ENCODE data around the gene SERPINB13.
A peak's percentile ranks its signal among the peaks of the same experiment; 100 is the strongest.

The SERPINB13 gene

DNA sequence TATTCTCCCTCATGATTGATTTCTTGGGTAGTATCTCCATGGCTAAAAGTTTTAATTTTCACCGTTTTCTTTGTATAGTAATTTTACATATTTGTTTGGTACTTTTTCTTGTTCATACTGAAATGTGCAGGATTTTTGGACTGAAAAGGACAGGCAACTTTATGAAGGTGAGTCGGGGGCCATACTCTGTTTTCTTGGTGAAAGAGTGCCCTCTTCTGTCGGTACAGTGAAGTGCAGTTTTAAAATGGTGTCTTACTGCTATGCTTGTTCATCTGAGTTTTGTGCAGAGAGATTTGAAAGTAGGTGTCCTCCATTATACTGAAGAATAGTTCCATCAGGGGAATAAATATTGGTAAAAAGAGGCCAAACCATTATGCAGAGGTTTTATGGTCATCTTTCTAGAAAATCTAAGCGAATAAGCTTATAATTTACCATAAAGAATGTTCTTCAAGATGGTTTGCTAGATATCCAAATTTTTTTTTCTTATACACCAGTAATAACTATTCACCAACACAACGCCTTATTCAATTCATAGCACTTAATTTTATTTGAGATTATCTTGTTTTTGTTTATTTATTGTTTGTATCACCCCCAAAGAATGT is 8.7 kb upstream of the SERPINB13 start:
- H3K27me3 Mint-ChIP-seq (ENCODE audit: low read depth, poor library complexity): no peaks in the 10 kb centered on the region

GRCh38 chr18:63579616-63580015 is 7.5 kb upstream of the SERPINB13 start:
- no peak overlapping the region for H3K27ac Mint-ChIP-seq
- H3K4me3 Mint-ChIP-seq: no peak overlapping the region
- TF ChIP-seq, protein P1, sequence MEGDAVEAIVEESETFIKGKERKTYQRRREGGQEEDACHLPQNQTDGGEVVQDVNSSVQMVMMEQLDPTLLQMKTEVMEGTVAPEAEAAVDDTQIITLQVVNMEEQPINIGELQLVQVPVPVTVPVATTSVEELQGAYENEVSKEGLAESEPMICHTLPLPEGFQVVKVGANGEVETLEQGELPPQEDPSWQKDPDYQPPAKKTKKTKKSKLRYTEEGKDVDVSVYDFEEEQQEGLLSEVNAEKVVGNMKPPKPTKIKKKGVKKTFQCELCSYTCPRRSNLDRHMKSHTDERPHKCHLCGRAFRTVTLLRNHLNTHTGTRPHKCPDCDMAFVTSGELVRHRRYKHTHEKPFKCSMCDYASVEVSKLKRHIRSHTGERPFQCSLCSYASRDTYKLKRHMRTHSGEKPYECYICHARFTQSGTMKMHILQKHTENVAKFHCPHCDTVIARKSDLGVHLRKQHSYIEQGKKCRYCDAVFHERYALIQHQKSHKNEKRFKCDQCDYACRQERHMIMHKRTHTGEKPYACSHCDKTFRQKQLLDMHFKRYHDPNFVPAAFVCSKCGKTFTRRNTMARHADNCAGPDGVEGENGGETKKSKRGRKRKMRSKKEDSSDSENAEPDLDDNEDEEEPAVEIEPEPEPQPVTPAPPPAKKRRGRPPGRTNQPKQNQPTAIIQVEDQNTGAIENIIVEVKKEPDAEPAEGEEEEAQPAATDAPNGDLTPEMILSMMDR (IDR thresholded peaks at IDR 0.05): no peak
- no peak for DNase-seq
- H3K4me1 Mint-ChIP-seq: peaks cover 4% of the 10 kb centered on the region
- H3K27me3 Mint-ChIP-seq (ENCODE audit: low read depth, poor library complexity): no peaks in the 10 kb centered on the region
- no peaks in the 10 kb centered on the region for H3K36me3 Mint-ChIP-seq (ENCODE audit: low read depth)
- no peaks in the 10 kb centered on the region for H3K9me3 Mint-ChIP-seq

More for the DNA sequence above, 8.7 kb upstream of the SERPINB13 start:
- H3K4me1 Mint-ChIP-seq: no peaks in the 10 kb centered on the region
- H3K4me3 Mint-ChIP-seq: no peak overlapping the region
- TF ChIP-seq, protein P1 (IDR thresholded peaks at IDR 0.05): peak; percentile 72
- no peak overlapping the region for H3K27ac Mint-ChIP-seq
- no peaks in the 10 kb centered on the region for H3K9me3 Mint-ChIP-seq
- no peaks in the 10 kb centered on the region for H3K36me3 Mint-ChIP-seq (ENCODE audit: low read depth)
- DNase-seq: peak; percentile 54

- H3K4me3 Mint-ChIP-seq: no peak overlapping the region
- no peaks in the 10 kb centered on the region for H3K9me3 Mint-ChIP-seq
- peak overlapping the region; percentile 4 for H3K27ac Mint-ChIP-seq
- no peak for DNase-seq
- no peaks in the 10 kb centered on the region for H3K36me3 Mint-ChIP-seq (ENCODE audit: low read depth)
- TF ChIP-seq, protein P1 (IDR thresholded peaks at IDR 0.05): no peak
- peaks cover 12% of the 10 kb centered on the region for H3K4me1 Mint-ChIP-seq
- no peaks in the 10 kb centered on the region for H3K27me3 Mint-ChIP-seq (ENCODE audit: low read depth, poor library complexity)
Measured at GRCh38 chr18:63585988-63586387, 1.2 kb upstream of the SERPINB13 start.

DNA sequence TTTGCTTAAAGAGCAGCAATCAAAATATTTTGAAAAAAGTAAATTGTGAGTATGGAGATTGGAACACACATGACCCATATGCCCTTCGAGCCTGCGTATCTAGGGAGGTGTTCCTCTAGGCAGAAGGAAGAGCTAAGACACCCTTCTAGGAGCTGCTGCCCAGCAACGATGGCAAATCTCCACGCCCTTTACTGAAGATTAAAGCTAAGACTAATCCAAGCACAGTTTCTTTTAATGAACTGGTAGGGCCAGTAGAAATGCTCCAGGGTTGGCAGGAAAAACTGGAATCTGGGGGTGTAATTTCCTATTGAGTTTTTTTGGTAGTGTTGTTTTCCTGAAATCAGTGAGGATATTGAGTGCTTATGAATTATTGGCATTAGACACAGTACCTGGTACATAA is 712 bp upstream of the SERPINB13 start:
- H3K4me3 Mint-ChIP-seq: no peak overlapping the region

GRCh38 chr18:63588909-63589308 is 1.8 kb downstream of the SERPINB13 start:
- peaks cover 12% of the 10 kb centered on the region for H3K4me1 Mint-ChIP-seq
- TF ChIP-seq, protein P1 (IDR thresholded peaks at IDR 0.05): no peak
- DNase-seq: no peak

More for the DNA sequence above, 712 bp upstream of the SERPINB13 start:
- no peaks in the 10 kb centered on the region for H3K9me3 Mint-ChIP-seq
- TF ChIP-seq, protein P1 (IDR thresholded peaks at IDR 0.05): no peak
- H3K4me1 Mint-ChIP-seq: peaks cover 12% of the 10 kb centered on the region
- H3K27ac Mint-ChIP-seq: no peak overlapping the region
- no peaks in the 10 kb centered on the region for H3K36me3 Mint-ChIP-seq (ENCODE audit: low read depth)
- no peak for DNase-seq
- H3K27me3 Mint-ChIP-seq (ENCODE audit: low read depth, poor library complexity): peaks cover 4% of the 10 kb centered on the region

GRCh38 chr18:63590373-63590772 is 3.2 kb downstream of the SERPINB13 start:
- no peaks in the 10 kb centered on the region for H3K9me3 Mint-ChIP-seq
- H3K4me1 Mint-ChIP-seq: peaks cover 5% of the 10 kb centered on the region
- DNase-seq: no peak
- H3K27me3 Mint-ChIP-seq (ENCODE audit: low read depth, poor library complexity): peaks cover 5% of the 10 kb centered on the region
- no peak overlapping the region for H3K4me3 Mint-ChIP-seq
- TF ChIP-seq, protein P1 (IDR thresholded peaks at IDR 0.05): no peak
- H3K27ac Mint-ChIP-seq: no peak overlapping the region
- no peaks in the 10 kb centered on the region for H3K36me3 Mint-ChIP-seq (ENCODE audit: low read depth)

More at GRCh38 chr18:63588909-63589308, 1.8 kb downstream of the SERPINB13 start:
- Mint-ChIP-seq H3K27ac (no peak overlapping the region), H3K27me3 (ENCODE audit: low read depth, poor library complexity) (peaks cover 5% of the 10 kb centered on the region), H3K36me3 (ENCODE audit: low read depth) (no peaks in the 10 kb centered on the region), H3K4me3 (no peak overlapping the region), H3K9me3 (no peaks in the 10 kb centered on the region)
